Activated CD4-positive, alpha-beta T cell treated with anti-CD3 and anti-CD28 coated beads for 24 hours (primary cell): ENCODE results near the gene ADAM12.

Experiments used
- DNase-seq, 2 donors: peaks; one replicate each; pipeline ENCODE4 v3.0.0-alpha.2; 2020; ENCODE audit warnings: low read depth in 2 of 2

ADAM12 gene, protein sequence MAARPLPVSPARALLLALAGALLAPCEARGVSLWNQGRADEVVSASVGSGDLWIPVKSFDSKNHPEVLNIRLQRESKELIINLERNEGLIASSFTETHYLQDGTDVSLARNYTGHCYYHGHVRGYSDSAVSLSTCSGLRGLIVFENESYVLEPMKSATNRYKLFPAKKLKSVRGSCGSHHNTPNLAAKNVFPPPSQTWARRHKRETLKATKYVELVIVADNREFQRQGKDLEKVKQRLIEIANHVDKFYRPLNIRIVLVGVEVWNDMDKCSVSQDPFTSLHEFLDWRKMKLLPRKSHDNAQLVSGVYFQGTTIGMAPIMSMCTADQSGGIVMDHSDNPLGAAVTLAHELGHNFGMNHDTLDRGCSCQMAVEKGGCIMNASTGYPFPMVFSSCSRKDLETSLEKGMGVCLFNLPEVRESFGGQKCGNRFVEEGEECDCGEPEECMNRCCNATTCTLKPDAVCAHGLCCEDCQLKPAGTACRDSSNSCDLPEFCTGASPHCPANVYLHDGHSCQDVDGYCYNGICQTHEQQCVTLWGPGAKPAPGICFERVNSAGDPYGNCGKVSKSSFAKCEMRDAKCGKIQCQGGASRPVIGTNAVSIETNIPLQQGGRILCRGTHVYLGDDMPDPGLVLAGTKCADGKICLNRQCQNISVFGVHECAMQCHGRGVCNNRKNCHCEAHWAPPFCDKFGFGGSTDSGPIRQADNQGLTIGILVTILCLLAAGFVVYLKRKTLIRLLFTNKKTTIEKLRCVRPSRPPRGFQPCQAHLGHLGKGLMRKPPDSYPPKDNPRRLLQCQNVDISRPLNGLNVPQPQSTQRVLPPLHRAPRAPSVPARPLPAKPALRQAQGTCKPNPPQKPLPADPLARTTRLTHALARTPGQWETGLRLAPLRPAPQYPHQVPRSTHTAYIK

DNA sequence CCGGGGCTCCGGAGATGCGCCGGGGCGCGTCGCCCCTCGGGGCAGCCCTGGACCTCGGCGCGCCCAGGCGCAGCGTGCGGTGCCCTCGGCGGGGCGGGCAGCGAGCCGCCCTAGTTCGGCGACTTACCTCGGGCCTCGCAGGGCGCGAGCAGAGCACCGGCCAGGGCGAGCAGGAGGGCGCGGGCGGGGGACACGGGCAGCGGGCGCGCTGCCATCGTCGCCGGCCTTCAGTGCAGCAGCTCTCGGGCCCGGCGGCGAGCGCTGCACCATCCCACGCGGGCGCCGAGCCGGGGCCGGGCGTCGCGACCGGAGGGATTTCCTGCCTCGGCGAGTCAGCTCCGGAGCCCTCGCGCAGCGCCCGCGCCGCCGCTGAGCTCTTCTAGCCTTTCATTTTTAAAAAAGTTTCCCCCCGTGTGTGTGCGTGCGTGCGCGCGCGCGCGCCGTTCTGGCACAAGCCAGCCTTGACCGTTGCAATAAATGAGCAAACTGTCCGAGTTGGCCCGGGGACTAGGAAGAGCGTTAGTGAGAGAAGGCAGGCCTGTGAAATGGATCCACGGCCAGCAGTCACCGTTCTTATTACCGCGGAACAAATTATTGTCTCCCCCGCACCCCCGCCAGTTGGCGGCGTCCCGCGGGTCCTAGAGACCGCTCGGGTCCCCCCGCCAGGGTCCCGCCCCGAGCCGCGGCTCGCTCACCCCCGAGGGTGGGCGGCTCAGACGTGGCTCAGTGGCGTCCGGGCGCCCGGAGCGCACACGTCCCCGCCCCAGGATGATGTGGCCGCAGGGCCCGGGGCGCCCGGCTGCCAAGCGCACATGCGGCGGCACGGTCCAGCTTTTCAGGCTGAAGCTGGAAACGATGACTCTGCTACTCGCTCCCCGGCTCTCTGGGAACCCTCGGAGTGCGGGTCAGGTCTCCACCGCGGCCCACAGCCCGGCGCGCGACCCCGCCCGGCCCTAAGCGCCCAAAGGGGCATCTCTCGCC, at the start of gene ADAM12:
TSS of gene ADAM12 (minus strand) at position 547 of the 981 bp plus-strand sequence. CDS start at position 215, 332 bp downstream.
- DNase-seq, result no peak

DNA sequence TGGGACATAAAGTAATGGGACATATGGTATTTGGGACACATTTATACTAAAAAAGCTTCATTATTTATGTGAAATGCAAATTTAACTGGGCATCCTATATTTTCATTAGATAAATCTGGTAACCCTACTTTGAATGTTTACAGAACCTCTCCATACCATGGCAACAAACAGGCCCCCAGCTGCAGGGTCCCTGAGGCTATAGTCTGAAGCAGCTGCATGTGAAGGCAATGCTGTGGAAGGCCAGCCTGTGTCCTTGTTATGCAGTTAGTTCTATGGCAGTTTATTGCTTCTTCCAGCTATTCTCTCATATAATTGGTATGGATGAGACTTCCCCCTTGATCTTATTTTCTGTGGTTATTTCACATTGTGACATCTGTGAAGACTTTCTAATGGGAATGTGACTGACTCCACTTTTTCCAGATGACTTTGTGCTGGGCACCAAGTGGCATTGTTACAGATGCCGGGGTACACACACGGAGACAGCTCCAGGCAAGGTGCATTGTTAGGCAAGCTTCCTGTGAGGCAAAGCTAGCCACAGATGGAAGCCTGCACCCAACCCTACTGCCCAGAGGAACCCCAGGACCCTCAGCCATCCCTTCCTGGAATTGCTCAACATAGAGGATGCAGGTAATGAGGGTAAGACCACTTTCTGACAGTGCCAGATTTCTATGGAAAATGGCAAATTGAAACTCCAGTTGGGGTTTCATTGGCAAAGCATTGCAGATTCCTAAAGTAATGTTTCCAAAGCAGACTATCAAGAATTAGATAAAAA, 49.5 kb upstream of the ADAM12 start:
- DNase-seq, result no peak

DNA sequence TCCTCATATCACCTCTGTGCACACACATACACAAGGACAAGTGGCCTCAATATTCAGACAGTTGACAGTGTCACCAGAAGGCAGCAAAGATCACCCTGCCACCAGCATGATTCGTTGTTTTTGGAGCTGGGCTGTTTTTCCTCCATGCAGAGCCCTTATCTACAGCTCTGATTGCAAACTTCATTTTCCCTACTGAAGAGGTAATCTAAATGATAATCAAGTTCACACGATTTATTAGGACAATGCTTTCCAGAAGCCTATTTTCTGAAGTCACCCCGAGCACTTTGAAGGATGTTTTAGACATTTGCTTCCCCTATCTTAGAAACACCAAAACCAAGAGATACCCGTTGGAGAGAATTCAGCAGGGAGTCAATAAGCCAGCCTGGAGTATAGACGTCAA, 46.0 kb upstream of the ADAM12 start:
- DNase-seq, result no peak

DNA sequence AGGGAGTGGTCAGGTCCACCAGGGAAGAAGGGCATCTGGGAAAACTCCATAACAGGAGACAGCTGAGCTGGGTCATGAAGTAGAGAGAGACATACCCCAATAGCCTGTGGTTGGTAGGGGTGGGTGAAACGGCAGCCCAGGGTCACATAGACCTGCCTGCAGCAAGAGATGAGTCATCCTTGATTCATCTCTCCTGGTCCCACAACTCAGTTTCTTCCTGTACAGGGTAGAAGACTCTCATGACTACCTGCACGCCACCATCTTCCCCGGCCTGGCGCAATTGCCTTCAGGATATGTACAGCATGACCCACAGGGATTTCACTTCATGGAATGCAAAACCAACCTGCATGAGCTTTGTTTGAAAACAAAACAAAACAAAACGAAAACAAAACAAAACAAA, 45.1 kb upstream of the ADAM12 start:
- DNase-seq, result no peak

DNA sequence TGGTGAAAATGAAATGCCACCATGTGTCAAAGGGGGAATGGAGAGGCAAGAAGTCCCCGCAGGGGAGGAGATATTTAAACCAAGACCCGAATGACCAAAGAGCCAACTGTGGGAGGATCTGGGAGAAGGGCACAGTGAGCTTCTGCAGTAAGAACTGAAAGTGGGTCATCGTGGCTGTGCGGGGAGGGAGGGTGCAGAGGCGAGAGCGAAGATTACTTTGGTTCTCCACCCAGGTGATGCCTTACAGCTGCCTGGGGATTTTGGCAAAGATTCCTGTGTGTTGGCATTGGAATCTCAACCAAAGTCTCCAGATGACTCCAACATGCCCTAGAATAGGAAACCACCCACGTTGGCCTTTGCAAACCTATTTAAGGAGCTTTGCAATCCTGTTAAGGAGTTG, 44.2 kb upstream of the ADAM12 start:
- no peak for DNase-seq

DNA sequence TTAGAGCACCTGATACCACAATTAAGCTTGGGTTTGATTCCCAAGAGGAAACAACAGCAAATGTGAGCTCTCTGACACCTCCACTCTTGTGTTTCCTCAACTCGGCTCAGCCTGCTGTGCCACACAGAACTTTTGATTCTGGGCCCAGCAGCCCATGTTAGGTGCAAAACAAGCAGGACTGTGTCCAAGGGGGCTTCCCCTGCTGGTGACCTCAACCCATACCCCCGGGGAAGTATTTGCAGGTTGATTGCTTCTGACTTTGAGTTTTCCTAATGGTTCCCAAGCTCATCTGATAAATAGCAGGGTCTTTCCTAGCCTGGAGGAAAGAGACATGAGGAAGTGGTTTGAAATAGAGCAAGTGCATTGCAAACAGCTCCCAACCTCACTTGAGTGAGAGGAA, 43.5 kb upstream of the ADAM12 start:
- DNase-seq, result no peak

GRCh38 chr10:126430512-126430911, 42.2 kb upstream of the ADAM12 start:
- no peak for DNase-seq

- DNase-seq, result no peak
Observed at GRCh38 chr10:126429275-126429674, 41.0 kb upstream of the ADAM12 start.

DNA sequence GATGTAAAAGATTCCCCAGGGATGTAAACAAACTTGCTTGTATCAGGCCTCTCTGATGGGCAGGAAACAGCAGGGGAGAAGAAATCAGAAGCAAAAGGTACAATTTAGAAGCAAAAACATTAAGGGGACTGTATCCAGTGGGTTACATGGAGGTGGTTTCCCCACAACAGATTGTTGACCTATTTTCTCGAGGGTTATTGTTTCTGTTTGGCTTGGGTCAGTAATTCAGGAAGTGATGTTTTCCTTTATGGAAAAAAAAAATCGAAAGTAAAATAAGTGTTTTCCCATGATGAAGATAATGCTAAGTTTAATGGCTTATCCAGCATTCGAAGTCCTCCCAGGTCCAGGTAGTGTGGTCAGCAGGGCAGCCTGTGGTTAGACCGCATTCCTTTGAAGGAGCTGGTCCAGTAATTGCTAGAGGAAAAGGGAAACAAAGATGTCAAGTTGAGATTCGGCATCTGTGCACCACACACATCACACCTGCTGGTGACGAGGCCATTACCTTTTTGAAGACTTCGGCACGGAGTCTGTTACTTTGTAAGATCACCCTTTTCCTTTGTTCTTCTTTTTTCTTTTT, 37.3 kb upstream of the ADAM12 start:
- DNase-seq, result no peak

- no peak for DNase-seq
Observed at GRCh38 chr10:126425032-126425431, 36.8 kb upstream of the ADAM12 start.

DNA sequence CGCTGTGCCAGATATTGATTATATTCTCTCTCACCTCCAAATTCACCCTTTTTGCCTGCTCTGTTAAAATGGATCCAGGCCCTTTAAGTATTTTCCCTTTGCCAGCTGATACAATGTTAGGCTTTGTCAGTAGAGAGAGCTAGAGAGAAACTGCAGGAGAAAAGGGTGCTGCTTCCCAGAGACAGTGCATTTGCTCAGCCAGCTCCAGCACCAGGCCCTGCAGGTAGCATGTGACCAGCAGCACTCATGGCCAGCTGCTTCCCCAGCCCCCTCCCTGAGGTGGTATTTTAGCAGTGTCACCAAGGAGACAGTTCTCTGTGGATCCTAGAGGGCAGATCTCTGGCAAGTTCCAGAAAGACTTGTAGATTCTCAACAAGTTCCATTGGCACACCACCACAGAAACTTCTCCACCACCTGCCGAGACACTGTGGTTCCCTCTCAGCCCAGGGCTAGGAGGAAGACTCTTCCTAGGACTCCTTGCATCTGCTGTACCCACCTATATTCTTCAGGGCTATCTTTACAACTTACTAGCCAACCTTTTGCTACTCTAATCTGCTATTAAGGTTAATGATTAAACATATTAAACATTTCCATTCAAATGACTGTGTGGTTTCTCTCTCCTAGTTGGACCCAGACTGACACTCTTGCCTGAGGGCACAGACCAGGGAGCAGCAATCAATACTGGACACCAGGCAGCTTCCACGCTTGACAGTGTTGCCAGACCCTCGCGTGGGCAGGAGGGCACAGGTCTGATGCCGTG, 35.6 kb upstream of the ADAM12 start:
- no peak for DNase-seq

GRCh38 chr10:126422567-126422966, 34.3 kb upstream of the ADAM12 start:
- no peak for DNase-seq

DNA sequence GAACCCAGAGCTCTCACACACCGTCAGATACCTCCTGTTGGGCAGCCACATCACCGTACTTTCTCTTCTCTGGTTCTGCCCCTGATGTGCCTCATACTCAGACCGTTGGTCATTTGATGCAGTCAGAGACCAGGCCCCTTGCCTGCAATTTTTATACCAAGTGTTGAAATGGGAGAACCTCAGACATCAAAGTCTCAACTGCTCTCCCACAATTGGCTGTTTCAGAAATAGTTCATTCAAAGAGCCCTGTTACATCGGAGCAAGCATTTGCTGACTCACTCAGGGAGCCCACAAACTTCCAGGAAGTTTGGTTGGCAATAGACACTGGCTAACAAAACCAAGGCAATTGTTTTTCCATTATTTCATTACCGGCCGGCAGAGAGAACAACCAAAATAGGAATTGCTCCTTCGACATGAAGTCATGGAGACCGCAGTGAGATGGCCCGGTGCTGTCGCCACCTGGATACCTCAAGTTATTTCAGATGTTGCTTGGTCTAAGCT, 33.5 kb upstream of the ADAM12 start:
- DNase-seq, result no peak

DNA sequence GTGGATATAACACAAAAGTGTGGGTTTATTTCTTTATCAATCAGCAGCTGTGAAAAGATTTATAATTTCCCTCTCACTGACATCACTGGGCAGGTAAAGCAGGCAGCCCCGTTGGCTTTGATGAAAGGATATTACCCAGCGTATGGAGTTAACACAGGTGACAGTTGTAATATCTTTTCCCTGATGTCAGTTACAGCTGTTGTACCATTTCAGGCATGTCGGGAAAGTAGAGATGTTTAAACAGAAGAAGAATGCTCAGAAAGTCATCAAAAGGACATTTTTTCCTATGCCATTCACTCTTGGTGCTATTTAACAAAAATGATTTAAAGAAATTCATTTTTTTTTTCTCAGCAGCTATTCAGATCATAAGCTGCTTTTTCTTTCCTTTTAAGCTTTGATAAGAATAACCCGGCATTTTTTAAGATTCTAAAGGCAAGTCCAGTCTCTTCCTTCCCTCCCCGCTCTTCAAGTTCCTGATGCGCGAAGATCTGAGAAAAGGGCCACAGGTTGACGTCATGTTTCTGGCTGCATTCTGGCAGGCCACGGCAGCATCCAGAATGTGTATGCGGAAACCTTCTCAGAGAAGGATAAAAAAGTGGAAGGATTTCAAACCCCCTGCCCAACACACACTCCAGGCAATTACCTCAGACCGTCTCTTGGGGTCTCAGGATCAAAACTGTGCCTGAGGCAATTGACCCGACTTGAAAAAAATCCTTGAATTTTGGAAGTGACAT, 32.5 kb upstream of the ADAM12 start:
- DNase-seq, result no peak

- no peak for DNase-seq
Observed at GRCh38 chr10:126417220-126417825, 29.0 kb upstream of the ADAM12 start.

DNA sequence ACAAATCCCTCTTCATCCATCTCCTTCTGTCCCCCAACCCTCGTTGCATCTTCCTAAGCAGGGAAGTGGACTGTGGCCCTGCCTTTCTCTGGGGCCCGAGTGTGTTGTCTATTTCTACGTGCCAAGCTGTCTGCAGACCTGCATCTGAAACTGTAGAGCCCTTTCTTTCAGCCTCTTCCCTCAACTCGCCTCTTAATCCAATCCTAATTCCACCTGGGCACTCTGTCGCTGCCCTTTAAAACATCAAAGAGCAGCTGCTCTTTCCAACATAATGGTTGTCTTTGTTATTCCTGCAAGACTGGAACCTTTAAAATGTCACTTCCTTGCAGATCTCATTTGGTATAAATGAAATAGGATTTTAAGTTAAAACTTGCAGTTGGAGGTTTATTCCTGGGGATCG, 21.5 kb upstream of the ADAM12 start:
- no peak for DNase-seq

DNA sequence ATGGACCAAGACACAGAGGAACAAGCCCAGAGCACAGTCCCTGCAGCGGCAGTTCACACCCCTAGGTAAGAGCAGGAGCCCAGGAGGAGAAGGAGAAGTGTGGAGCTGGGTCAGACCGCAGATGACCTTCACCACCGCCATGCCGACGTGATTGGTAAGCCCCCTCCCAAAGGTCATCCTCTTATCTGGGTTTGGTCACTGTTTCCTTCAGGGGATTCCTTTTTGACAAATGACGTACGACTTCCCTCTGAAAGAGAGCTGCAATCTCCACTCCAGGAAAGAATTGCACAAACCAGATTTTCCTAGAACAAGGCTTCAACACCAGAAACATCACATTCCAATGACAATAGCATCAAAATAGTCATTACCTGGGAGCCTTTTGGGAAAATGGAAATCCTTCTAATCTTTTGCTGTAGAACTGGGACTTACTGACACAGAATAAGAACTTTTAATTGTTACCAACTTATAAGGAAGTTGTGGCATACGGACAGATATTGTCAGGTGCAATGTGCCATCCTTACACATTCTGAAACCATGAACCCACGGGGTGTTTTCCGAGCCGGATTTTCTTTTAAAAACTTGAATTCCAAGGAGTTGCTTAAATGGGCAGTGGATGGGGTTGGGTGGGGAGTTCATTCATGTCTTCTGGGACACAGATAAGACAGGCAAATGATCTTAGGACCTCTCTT, 20.8 kb upstream of the ADAM12 start:
- DNase-seq, result no peak

GRCh38 chr10:126407831-126408230, 19.6 kb upstream of the ADAM12 start:
- no peak for DNase-seq
